ENCODE data around the gene HOXB8.

HOXB8 gene

DNA sequence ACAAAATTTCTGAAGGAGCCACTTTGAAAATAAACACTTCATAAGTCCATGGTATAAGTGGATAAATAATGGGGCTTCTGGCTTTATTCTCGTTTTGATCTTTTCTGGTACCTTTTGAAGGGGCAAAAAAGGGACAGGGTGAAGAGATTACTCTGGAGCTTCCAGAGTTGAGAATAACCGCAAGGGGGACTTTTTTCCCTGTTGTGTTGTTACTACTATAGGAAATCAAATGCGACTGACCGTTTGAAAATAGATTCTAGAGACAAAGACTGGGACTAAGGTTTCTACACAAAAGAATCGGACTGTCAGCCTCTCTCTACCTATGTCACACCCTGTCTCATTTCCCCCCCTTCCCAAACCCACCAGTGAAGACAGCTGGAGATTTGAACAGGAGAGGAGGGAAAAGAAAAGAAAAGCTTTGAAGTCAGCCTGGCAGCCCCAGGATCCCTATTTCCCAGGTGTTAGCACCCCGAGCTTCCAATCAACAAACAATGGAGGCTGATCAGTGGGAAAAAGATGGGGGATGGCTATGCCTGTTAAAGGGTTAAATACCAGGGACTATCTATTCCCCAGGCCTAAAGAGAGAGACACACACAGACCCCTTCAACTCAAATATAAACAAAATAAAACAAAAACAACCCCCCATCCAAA is 45.3 kb downstream of the HOXB8 start:
- DNase-seq (ENCODE audit: extremely low read depth in 1 of 2, low read depth in 1 of 2) = no peak

DNA sequence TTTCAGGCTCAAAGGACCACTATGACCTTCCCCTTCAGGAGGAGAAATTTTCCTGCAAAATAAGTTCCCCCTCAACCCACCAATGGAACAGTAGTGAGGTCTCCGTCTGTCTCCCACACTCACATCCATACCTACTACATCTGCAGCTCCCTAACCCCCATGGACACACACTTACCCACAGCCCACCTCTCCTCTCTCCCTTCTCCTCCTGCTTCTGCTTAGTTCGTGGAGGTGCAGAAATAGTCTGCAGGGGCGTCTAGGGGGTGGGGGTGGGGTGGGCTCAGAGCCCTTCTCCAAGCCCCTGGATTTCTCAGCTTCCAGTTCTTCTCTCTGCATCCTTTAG is 45.9 kb downstream of the HOXB8 start:
- no peak for DNase-seq (ENCODE audit: extremely low read depth in 1 of 2, low read depth in 1 of 2)

DNA sequence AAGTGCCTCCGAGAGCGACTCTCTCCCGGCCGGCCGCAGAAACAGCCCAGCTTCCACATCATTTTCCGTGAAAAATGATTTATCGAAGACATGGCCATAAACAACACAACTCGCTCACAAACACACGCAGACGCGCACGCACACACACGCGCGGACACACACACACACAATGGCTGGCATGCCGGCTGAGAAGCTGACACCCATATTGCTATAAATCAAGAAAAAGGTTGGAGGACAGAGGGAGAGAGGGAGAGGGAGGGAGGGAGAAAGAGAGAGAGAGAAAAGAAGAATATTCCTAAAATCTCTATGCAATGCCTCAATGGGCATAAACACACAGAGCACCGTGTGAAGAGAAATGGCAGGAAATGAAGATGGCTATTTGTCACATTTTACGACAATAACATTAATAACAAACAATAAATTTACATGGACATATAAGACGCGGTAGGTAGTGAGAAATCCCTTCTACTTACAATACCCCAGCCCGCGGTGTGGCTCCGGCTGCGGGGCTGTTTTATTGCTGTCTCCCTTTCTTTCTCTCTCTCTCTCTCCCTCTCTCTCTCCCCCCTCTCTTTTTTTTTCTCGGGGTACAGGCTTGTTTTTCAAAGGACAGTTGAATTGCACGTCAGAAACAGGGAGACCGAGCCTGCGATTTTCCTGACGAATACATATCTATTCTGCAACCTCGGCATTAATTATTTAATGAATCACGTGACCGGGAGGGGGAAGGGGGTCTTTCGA is 46.4 kb downstream of the HOXB8 start:
- DNase-seq (ENCODE audit: extremely low read depth in 1 of 2, low read depth in 1 of 2) = no peak

DNA sequence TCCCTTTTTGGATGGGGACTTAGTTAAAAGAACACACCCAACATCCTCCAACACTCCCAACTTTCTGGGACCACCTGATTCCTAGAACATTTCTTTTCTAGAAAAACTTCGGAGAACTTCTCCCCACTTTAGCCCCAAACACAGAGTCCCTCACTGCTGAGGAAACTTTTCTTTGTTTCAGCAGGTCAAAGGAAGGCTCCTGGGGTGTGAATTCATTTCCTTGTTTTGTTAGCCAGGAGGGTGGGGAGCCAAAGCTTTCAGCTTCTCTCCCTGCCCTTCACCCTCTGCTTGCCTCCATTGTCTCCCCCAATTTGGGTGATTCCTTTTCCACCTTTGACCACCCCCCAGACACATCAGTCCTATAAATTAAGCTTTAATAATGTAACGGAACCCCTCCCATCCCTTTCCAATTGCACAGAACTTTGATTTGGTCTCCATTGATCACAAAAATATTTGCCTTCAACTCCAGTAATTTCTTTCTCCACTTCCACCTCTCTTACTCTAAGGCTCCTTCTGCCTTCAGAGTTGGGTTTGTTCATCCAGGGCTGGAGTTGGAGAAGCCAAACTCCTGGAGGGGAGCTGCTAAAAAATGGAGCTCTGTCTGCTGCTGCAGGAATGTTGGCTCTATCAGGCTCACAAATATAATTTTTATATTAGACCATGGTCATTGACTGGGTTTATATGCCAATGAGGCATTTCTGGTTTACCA is 47.3 kb downstream of the HOXB8 start:
- DNase-seq (ENCODE audit: extremely low read depth in 1 of 2, low read depth in 1 of 2) = no peak

DNA sequence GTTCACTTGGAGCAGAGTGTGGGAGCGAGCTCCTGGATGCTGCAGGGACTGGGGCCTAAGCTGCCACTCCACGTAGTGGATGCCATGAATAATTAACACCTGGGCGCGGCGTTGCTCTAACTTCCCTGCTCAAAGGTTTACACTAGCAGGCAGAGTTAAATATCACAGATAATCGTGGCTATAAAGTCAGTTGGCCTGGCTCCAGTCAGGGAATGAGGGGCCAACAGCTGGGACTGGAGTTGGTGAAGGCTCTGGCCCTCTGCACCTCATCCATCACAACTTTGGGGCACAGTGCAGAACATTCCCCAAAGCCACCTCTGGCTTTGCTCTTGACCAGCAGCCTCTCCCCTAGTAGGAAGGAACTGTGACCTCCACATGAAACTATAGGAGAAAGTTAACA is 47.9 kb downstream of the HOXB8 start:
- no peak for DNase-seq (ENCODE audit: extremely low read depth in 1 of 2, low read depth in 1 of 2)

DNA sequence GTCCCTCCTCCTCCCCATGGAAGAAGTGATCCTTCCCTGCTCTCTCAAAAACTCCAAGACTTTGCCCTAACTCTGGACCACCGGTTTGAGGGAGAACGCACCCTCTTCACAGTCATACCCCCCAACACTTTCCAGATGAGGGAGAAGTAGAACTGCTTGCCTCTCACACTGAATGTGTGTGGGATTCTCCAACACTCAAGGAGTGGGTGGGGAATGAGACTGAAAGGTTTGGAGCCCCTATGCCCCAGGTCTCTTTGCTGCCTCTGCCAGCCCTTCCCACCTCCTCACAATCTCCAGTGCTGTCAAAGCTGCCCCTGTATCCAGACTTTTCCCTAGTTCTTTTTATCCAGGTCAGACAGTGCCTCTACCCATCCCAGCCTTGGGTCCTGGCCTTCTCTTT is 48.4 kb downstream of the HOXB8 start:
- DNase-seq (ENCODE audit: extremely low read depth in 1 of 2, low read depth in 1 of 2) = no peak

DNA sequence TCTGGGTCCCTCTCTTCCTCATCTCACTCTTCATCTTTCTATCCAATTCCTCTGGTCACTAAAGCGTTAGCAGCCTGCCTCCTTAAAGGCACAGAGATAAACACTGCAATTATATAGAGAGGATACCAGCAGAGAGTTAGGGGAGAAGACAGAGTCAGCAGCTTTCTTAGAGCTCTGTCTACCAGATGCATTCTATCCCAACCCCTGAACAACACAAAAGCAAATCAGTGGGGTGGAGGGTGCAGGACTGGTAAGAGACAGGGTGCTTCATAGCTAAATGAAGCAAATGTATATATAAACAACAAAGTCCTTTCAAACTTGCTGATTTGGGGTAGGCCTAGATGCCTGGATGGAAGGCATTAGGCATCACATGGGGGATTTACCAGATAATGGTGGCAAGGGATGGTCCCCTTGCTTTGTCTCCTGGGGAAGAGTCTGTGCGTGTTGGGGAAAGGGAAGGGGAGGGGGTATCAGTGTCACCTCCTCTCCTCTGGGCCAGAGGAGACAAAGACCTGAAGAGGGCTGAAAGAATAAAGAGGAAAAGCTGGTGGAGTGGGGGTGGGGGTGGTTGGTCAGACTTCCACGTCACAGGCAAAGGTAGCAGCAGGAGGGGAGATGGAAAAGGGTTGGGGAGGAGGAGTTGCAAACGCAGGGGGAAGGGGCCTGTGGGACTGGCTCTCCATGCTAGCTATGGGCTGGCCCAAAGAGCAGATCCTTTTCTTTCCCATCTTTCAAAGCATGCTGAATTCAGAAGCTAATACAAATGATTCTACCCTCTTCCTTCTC is 49.0 kb downstream of the HOXB8 start:
- no peak for DNase-seq (ENCODE audit: extremely low read depth in 1 of 2, low read depth in 1 of 2)

DNA sequence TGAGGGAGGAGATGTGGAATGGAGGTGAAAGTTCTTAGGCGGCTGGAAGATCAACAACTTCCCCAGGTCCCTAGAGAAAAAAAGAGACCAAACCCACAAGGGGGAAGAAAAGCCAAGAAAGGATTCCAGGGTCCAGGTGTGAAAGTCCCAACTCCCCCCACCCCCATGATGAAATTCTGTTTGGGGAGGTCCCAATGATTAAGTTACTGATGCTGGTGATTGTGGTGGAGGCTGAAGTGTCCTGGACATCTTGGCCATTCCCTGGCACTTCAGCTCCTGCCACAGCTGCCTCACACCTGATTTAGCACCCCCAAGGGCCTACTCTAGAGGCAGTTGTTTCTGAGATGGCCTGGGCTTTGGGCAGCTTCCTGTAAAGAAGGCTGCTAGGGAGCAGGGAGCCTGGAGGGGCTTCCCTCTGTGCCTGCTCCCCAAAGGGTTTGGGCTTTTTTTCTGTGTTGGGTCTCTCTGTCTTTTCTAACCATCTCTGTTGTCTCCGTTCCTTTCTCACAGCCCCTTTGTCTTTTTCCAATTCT is 50.0 kb downstream of the HOXB8 start:
- DNase-seq (ENCODE audit: extremely low read depth in 1 of 2, low read depth in 1 of 2) = no peak

DNA sequence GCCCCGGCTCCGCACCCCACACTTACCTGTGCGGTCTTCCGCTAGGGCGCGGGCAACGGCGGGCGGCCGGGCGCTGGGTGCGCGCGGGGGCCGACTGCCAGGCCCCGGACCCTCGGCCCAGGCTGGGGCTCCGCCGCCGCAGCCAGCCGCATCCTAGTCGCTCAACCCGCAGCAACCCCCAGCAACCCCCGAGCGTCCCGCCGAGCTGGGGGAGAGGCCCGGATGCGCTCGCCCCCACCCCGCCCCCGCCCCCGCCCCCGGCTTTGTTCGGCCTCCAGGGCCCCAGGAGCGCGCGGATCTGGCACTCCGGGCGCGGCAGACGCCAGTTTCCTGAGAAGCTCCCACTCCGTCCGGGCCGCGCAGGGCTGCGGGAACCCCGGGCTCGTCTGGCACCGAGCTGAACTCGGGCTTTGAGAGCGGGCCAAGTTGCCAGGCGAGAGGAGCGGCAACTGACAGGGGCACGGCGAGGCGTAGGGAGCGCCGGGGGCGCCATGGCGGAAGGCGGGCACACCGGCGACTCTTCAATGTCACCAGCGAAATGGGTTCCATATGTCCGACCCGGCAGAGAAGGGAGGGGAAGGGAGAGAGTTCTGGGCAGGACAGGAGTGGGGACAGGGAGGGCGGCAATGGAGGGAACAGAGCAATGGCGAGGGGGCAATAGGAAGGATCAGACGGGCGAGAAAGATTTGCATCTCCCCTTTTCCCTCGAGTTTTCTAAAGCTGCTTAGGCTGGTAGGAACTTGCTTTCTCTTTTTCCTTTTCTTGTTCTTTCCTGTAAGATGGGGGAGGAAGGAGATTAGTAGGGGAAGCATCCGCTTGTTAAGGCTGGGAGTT is 50.7 kb downstream of the HOXB8 start:
- no peak for DNase-seq (ENCODE audit: extremely low read depth in 1 of 2, low read depth in 1 of 2)

DNA sequence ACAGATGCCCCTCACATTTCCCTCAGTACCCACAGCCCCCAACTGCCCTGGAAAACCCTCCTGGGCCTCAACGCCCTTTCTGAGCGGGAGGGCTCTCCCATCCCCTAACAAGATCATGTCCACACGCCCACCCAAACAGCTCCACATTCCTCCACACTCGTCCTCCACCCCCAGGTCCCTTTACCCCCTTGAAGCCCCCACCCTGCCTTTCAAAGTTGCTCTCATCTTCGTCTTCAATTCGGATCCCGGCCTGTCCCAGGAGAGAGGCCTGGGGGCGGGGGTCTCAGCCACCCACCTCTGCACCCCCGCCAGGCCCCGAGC is 51.3 kb downstream of the HOXB8 start:
- DNase-seq (ENCODE audit: extremely low read depth in 1 of 2, low read depth in 1 of 2) = no peak

DNA sequence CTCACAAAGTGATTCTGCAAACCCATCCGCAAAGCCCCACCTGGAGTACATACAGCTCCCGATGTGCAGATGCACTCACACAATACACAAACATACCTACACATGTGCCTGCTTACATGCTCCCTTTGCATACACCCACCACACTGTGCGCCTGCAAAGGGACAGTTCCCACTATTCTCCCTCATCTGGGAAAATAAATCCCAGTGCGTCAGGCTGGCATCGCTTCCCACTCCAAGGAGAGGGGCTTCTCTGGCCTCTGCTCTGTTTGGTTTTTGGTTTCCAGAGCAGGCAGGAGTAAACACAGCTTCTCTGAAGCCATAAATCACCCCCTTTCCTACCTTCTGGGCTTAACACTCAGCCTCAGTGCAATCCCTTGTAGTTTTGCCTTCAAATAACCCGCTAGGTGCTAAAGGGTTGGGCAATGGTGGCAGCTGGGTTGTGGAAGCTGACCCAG is 51.7 kb downstream of the HOXB8 start:
- no peak for DNase-seq (ENCODE audit: extremely low read depth in 1 of 2, low read depth in 1 of 2)

DNA sequence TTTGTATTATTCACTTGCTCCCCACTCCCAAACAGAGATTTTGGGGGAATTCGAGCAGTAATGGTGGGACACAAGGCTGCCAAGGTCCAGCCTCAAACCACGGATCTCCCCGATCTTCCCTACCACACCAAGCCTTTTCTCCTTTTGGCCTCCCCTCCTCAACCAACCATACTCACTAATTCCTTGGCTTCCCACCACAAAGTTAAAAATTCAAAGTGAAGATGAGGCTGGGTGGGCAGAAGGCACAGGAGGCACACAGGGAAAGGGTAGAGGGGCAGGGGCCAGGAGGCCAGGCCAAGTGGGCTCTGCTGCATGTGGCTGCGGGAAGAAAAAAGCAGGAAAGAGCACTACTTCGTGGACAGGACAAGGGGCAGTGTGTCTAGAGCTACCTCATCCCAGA is 52.2 kb downstream of the HOXB8 start:
- no peak for DNase-seq (ENCODE audit: extremely low read depth in 1 of 2, low read depth in 1 of 2)

Data from activated CD8-positive, alpha-beta memory T cell treated with anti-CD3 and anti-CD28 coated beads for 1 hour (primary cell).